ENCODE measurements around the gene SYK. TPM values are rescaled to one million over a fixed set of nuclear protein-coding genes. Genes with fewer than 3 reads are reported as not detected.

The SYK gene
- total and polyA plus RNA-seq, 8 donors, result 2.2 to 34.4 (median 18.9) TPM

DNA sequence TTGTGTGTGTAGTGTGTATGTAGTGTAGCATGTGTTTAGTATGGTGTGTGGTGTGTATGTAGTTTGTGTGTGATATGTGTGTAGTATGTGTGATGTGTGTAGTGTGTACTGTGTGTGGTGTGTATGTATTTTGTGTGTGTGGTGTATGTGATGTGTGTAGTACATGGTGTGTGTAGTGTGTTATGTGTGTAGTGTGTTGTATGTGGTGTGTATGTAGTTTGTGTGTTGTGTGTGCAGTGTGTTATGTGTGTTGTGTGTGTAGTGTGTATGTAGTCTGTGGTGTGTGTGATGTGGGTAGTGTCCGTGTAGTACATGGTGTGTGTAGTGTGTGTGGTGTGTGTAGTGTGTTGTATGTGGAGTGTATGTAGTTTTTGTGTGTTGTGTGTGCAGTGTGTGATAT is 40.0 kb downstream of the SYK start:
- WGBS, 5 donors, result 89 to 96% (median 92%) methylated on average over 1 of the region's 1 CpG
- TF ChIP-seq POLR2AphosphoS5 (IDR thresholded peaks at IDR 0.05) (no peak), POLR2A (IDR thresholded peaks at IDR 0.05) (no peak), EP300 (IDR thresholded peaks at IDR 0.05) (no peak)
- TF ChIP-seq, protein P1, sequence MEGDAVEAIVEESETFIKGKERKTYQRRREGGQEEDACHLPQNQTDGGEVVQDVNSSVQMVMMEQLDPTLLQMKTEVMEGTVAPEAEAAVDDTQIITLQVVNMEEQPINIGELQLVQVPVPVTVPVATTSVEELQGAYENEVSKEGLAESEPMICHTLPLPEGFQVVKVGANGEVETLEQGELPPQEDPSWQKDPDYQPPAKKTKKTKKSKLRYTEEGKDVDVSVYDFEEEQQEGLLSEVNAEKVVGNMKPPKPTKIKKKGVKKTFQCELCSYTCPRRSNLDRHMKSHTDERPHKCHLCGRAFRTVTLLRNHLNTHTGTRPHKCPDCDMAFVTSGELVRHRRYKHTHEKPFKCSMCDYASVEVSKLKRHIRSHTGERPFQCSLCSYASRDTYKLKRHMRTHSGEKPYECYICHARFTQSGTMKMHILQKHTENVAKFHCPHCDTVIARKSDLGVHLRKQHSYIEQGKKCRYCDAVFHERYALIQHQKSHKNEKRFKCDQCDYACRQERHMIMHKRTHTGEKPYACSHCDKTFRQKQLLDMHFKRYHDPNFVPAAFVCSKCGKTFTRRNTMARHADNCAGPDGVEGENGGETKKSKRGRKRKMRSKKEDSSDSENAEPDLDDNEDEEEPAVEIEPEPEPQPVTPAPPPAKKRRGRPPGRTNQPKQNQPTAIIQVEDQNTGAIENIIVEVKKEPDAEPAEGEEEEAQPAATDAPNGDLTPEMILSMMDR (IDR thresholded peaks at IDR 0.05), result no peak

DNA sequence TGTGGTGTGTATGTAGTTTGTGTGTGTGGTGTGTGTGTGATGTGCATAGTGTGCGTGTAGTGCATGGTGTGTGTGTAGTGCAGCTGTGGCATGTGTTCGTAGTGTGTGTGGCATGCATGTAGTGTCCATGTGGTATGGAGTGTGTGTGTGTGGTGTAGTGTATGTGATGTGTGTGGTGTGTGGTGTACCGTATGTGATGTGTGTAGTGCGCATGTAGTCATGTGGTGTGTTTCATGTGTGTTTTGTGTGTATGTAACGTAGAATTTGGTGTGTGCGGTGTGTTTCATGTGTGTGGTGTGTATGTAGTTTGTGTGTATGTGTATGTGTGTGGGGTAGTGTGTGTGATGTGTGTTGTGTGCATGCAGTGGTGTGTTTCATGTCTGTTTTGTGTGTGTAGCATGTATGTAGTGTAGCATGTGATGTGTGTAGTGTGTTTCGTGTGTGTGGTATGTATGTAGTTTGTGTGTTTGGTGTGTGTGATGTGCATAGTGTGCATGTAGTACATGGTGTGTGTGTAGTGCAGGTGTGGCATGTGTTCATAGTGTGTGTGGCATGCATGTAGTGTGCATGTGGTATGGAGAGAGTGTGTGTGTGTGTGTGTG is 40.7 kb downstream of the SYK start:
- DNase-seq, result no peak
- Histone ChIP-seq H3K27ac (no peak overlapping the region), H3K9me3 (no peaks in the 10 kb centered on the region), H3K27me3 (no peaks in the 10 kb centered on the region), H3K4me1 (no peaks in the 10 kb centered on the region), H3K36me3 (peaks cover 8 to 34% (median 23%) of the 10 kb centered on the region in 4 donors), H3K4me3 (no peak overlapping the region)
- TF ChIP-seq POLR2A (IDR thresholded peaks at IDR 0.05), result peak in 1 of 4 donors; percentile 79
- TF ChIP-seq POLR2AphosphoS5 (IDR thresholded peaks at IDR 0.05), result no peak
- no peak for TF ChIP-seq EP300 (IDR thresholded peaks at IDR 0.05)
- WGBS, 5 donors, result 86 to 99% (median 89%) methylated on average over 7 of the region's 7 CpGs
- intact Hi-C loops (cut with DNase I; ENCODE audit: low total_unique reads), result no loop called here

More for the DNA sequence above, 40.0 kb downstream of the SYK start:
- no peak for DNase-seq
- Histone ChIP-seq H3K4me3 (no peak overlapping the region), H3K9me3 (no peaks in the 10 kb centered on the region), H3K27me3 (no peaks in the 10 kb centered on the region), H3K4me1 (no peaks in the 10 kb centered on the region), H3K27ac (no peak overlapping the region), H3K36me3 (peaks cover 8 to 30% (median 19%) of the 10 kb centered on the region in 4 donors)
- intact Hi-C loops (cut with DNase I; ENCODE audit: low total_unique reads), result no loop called here

DNA sequence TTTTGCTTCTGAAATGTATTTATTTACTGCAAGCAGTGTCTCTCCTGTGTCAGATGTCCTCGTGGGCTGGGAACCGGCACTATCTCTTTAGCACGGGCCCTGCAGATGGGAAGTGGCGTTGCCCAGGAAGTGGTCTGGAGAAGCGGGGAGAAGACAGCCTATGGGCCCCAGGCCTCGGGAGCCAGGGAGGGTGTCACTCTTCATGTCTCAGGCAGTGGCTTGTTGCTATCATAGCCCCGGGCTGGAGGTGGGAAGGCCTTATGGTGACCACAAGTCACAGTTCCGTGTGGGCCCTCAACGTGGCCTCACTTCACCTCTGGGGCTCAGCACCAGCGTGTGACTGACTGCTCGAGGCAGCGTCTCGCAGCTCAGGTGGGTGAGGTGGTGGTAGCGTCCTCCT is 41.4 kb downstream of the SYK start:
- DNase-seq, result no peak
- Histone ChIP-seq H3K27me3 (no peaks in the 10 kb centered on the region), H3K4me1 (no peaks in the 10 kb centered on the region), H3K36me3 (peaks cover 8 to 41% (median 28%) of the 10 kb centered on the region in 4 donors), H3K9me3 (no peaks in the 10 kb centered on the region), H3K27ac (no peak overlapping the region), H3K4me3 (no peak overlapping the region)
- no peak for TF ChIP-seq EP300 (IDR thresholded peaks at IDR 0.05)
- TF ChIP-seq, protein P1 (IDR thresholded peaks at IDR 0.05), result no peak
- TF ChIP-seq POLR2A (IDR thresholded peaks at IDR 0.05), result no peak
- TF ChIP-seq POLR2AphosphoS5 (IDR thresholded peaks at IDR 0.05), result no peak
- intact Hi-C loops (cut with DNase I; ENCODE audit: low total_unique reads), result no loop called here
- WGBS, 5 donors, result 73 to 83% (median 81%) methylated on average over 13 to 14 of the region's 14 CpGs

DNA sequence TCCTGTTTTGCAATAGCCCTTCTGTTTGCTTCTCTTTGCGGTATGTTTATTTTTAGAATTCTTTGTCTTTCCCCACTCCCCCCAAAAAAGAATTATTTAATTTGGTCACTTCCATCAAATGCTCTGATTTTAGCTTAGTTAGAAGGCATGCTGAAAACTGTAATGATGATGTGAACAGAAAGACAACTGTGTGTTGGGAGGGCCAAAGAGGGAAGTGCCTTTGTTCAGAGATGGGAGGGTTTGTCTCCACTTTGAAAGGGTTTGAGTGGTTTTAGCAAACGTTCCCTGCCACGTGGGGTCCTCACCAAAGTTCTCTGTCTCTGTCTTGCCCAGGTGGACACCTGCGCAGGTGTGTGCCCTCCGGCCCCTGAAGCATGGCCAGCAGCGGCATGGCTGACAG is 41.9 kb downstream of the SYK start:
- H3K4me3 ChIP-seq, result no peak overlapping the region
- no peak for TF ChIP-seq POLR2A (IDR thresholded peaks at IDR 0.05)
- no peak for TF ChIP-seq EP300 (IDR thresholded peaks at IDR 0.05)
- TF ChIP-seq, protein P1 (IDR thresholded peaks at IDR 0.05), result no peak
- TF ChIP-seq POLR2AphosphoS5 (IDR thresholded peaks at IDR 0.05), result no peak
- no peaks in the 10 kb centered on the region for H3K4me1 ChIP-seq
- intact Hi-C loops (cut with DNase I; ENCODE audit: low total_unique reads), result no loop called here
- H3K36me3 ChIP-seq, result peaks cover 8 to 47% (median 32%) of the 10 kb centered on the region in 4 donors
- no peak overlapping the region for H3K27ac ChIP-seq
- DNase-seq, result no peak
- 68 to 81% (median 76%) methylated on average over 2 to 6 of the region's 6 CpGs for WGBS, 5 donors
- no peaks in the 10 kb centered on the region for H3K27me3 ChIP-seq
- no peaks in the 10 kb centered on the region for H3K9me3 ChIP-seq

DNA sequence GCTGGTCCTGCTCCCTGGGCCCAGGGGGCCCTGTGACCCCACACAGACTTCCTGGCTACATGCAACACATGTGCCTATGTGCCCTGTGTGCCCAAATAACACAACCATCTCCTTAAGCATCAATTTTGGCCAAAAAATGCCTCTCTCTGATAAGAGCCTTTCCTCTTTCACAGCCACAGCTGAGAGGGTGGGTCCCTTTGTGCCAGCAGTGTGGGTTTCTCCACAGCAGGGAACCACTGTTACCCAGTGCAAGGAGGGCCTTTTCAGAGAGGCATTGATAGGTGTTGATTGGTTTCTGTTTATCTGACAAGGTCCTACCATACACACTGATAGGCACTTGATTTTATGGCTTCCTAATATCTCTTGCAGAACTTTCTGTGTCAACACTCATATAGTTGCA is 42.7 kb downstream of the SYK start:
- TF ChIP-seq, protein P1 (IDR thresholded peaks at IDR 0.05), result no peak
- no peak for TF ChIP-seq EP300 (IDR thresholded peaks at IDR 0.05)
- no peak for TF ChIP-seq POLR2AphosphoS5 (IDR thresholded peaks at IDR 0.05)
- no peak for TF ChIP-seq POLR2A (IDR thresholded peaks at IDR 0.05)
- no peak for DNase-seq
- Histone ChIP-seq H3K4me1 (no peaks in the 10 kb centered on the region), H3K4me3 (no peak overlapping the region), H3K27me3 (no peaks in the 10 kb centered on the region), H3K27ac (no peak overlapping the region), H3K9me3 (no peaks in the 10 kb centered on the region), H3K36me3 (peaks cover 8 to 55% (median 40%) of the 10 kb centered on the region in 4 donors)
- intact Hi-C loops (cut with DNase I; ENCODE audit: low total_unique reads), result no loop called here

Measured in stomach (tissue), 9 donors.